ENCODE data around the gene ASIC3. TPM values are rescaled to one million over a fixed set of nuclear protein-coding genes. Genes with fewer than 3 reads are reported as not detected.
A peak's percentile ranks its signal among the peaks of the same experiment; 100 is the strongest.

ASIC3 gene
- total and polyA plus RNA-seq, 4 donors = 0.37 to 3.9 (median 2.4) TPM

DNA sequence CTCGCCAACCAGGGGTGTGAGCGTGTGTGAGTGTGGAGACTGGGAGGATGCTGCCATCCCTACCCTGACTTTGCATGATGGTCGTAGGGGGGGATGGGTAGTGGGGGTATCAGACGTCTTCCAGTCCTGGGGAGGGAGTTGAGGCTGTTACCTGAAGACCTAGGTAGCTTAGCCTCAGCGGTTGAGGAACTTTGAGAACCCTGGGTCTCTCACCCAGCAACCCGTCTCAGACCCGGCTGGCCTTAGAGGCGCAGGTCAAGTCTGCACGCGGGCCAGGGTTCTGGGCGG is 13.7 kb downstream of the ASIC3 start:
- peak overlapping the region in 1 of 2 donors; percentile 35 for H3K27ac ChIP-seq (ENCODE audit: low read depth in 1 of 2, low read length in 1 of 2)

DNA sequence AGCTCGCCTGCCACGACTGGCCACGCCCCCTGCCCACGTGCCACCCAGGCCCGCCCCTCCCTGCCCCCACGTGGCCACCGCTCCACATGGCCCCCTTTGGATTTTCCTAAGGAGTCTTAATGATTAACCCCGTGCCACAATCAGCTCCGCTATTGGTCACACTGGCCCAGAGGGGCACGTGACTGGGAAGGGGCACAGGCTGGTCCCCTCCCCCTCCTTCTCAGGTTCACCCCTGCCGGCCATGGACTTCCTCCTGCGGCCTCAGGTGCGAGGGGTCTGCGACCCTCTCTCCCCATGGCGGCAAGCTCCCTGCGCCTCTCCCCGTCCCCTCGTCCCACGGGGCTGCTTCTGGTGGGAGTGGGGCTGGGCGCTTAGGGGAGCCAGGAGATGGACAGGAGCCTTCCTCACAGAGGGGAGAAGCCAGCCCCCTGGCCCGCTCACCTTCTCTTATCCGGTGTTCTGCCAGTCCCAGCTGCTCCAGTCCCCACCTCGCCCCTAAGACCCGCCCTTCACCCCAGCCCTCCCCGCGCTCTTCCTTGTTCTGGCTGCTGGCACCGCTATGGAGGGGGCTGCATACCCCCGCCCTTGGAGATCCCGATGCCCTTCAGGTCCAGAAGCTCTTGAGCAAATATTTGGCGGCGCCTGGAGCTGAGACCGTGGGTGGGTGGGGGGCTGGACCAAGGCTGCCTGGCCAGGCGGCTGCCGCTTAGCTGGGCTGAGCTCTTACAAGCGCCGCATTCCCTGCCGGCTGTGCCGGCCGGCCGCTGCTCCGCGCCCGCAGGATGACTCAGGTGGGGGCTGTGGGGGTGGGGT is 14.3 kb downstream of the ASIC3 start:
- TF ChIP-seq, protein P1, sequence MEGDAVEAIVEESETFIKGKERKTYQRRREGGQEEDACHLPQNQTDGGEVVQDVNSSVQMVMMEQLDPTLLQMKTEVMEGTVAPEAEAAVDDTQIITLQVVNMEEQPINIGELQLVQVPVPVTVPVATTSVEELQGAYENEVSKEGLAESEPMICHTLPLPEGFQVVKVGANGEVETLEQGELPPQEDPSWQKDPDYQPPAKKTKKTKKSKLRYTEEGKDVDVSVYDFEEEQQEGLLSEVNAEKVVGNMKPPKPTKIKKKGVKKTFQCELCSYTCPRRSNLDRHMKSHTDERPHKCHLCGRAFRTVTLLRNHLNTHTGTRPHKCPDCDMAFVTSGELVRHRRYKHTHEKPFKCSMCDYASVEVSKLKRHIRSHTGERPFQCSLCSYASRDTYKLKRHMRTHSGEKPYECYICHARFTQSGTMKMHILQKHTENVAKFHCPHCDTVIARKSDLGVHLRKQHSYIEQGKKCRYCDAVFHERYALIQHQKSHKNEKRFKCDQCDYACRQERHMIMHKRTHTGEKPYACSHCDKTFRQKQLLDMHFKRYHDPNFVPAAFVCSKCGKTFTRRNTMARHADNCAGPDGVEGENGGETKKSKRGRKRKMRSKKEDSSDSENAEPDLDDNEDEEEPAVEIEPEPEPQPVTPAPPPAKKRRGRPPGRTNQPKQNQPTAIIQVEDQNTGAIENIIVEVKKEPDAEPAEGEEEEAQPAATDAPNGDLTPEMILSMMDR (IDR thresholded peaks at IDR 0.05; ENCODE audit: control extremely low read depth, extremely low read depth) = no peak
- DNase-seq (peak; percentile 66 to 84 (median 83)), ATAC-seq (ENCODE audit: insufficient read depth, low FRiP score) (no peak)
- 63 to 78% methylated on average over 43 of the region's 43 CpGs for WGBS, 2 donors
- Histone ChIP-seq H3K4me1 (ENCODE audit: control insufficient read depth in 5 of 5, insufficient read depth in 5 of 5, low read length in 5 of 5) (peaks cover 12 to 32% (median 16%) of the 10 kb centered on the region in 5 donors), H3K9ac (ENCODE audit: insufficient read depth in 1 of 2, low read length in 2 of 2) (no peak overlapping the region), H3K4me3 (peak overlapping the region; percentile 17), H3K36me3 (ENCODE audit: control insufficient read depth in 4 of 4, insufficient read depth in 4 of 4, low read length in 4 of 4) (peaks cover 5 to 34% (median 17%) of the 10 kb centered on the region in 4 donors), H3K27me3 (ENCODE audit: control insufficient read depth in 3 of 3, insufficient read depth in 3 of 3, low read length in 2 of 3) (no peaks in the 10 kb centered on the region), H3K27ac (ENCODE audit: low read depth in 1 of 2, low read length in 1 of 2) (peak overlapping the region; percentile 52 to 71), H3K9me3 (ENCODE audit: control insufficient read depth in 4 of 4, insufficient read depth in 3 of 4, low read length in 3 of 4) (no peaks in the 10 kb centered on the region)

More for the DNA sequence above, 13.7 kb downstream of the ASIC3 start:
- ATAC-seq (ENCODE audit: insufficient read depth, low FRiP score) = no peak
- DNase-seq = no peak
- no peak overlapping the region for H3K4me3 ChIP-seq
- no peak overlapping the region for H3K9ac ChIP-seq (ENCODE audit: insufficient read depth in 1 of 2, low read length in 2 of 2)
- peaks cover 0 to 30% (median 15%) of the 10 kb centered on the region in 4 donors for H3K36me3 ChIP-seq (ENCODE audit: control insufficient read depth in 4 of 4, insufficient read depth in 4 of 4, low read length in 4 of 4)
- H3K9me3 ChIP-seq (ENCODE audit: control insufficient read depth in 4 of 4, insufficient read depth in 3 of 4, low read length in 3 of 4) = no peaks in the 10 kb centered on the region
- H3K4me1 ChIP-seq (ENCODE audit: control insufficient read depth in 5 of 5, insufficient read depth in 5 of 5, low read length in 5 of 5) = peaks cover 12 to 38% (median 21%) of the 10 kb centered on the region in 5 donors
- TF ChIP-seq, protein P1 (IDR thresholded peaks at IDR 0.05; ENCODE audit: control extremely low read depth, extremely low read depth) = no peak
- WGBS, 2 donors = 74 to 89% methylated on average over 10 to 11 of the region's 11 CpGs
- H3K27me3 ChIP-seq (ENCODE audit: control insufficient read depth in 3 of 3, insufficient read depth in 3 of 3, low read length in 2 of 3) = no peaks in the 10 kb centered on the region

DNA sequence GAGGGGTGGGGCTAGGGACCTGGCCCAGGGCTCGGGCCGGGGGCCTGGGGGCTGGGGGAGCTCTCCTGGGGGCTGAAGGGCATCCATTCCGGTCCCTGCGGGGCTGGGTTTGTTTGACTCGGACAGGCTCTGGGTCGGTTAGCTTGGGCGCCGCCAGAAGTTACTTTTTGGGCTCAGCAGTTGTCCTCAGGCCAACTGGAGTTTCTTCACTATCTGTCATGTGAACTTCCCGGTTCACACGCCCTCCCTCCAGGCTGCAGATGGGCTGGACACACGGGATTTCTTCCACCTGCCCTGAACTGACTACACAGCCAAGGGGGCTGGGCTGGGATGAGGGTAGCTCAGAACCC is 14.9 kb downstream of the ASIC3 start:
- H3K4me3 ChIP-seq = no peak overlapping the region
- WGBS, 2 donors = 64 to 73% methylated on average over 8 to 11 of the region's 11 CpGs
- TF ChIP-seq, protein P1 (IDR thresholded peaks at IDR 0.05; ENCODE audit: control extremely low read depth, extremely low read depth) = no peak
- DNase-seq (no peak), ATAC-seq (ENCODE audit: insufficient read depth, low FRiP score) (no peak)
- H3K9ac ChIP-seq (ENCODE audit: insufficient read depth in 1 of 2, low read length in 2 of 2) = no peak overlapping the region
- peaks cover 9 to 40% (median 21%) of the 10 kb centered on the region in 4 donors for H3K36me3 ChIP-seq (ENCODE audit: control insufficient read depth in 4 of 4, insufficient read depth in 4 of 4, low read length in 4 of 4)
- no peaks in the 10 kb centered on the region for H3K9me3 ChIP-seq (ENCODE audit: control insufficient read depth in 4 of 4, insufficient read depth in 3 of 4, low read length in 3 of 4)
- H3K27me3 ChIP-seq (ENCODE audit: control insufficient read depth in 3 of 3, insufficient read depth in 3 of 3, low read length in 2 of 3) = no peaks in the 10 kb centered on the region
- no peak overlapping the region for H3K27ac ChIP-seq (ENCODE audit: low read depth in 1 of 2, low read length in 1 of 2)
- H3K4me1 ChIP-seq (ENCODE audit: control insufficient read depth in 5 of 5, insufficient read depth in 5 of 5, low read length in 5 of 5) = peaks cover 12 to 31% (median 16%) of the 10 kb centered on the region in 5 donors

Data from lung (tissue), 12 donors.